ENCODE data around the gene METTL2B. TPM values are rescaled to one million over a fixed set of nuclear protein-coding genes. Genes with fewer than 3 reads are reported as not detected.
"Not testable (repeated sequence)": the region's sequence is repeated elsewhere in the genome, so short reads cannot be mapped to it uniquely, and the experiment has no call there.

The METTL2B gene
- total and polyA plus RNA-seq, 2 of the 8 experiments (the other 6 are each of a cell fraction or from before 2014, with no cell fraction given) = 14.6 to 43.5 TPM

- CTCF ChIA-PET (ENCODE audit: partially characterized antibody) = interaction anchor here (0.6 kb wide), 1 partner anchor 738 kb away, joined by 3 read pairs; no protein-coding TSS in a partner anchor
- not testable (repeated sequence) for H3K27ac ChIP-seq (ENCODE audit: low read depth, low read length)
Measured at GRCh38 chr7:128532956-128533355, 56.4 kb downstream of the METTL2B start.

More at GRCh38 chr7:128532956-128533355, 56.4 kb downstream of the METTL2B start:
- H2AFZ ChIP-seq (ENCODE audit: low read length); H4K91ac ChIP-seq (replicated peaks; ENCODE audit: insufficient read length, low read length); H3K9me3 ChIP-seq (ENCODE audit: insufficient read depth in 2 of 2, low read depth in 1 of 2, low read length in 1 of 2); H3K14ac ChIP-seq (ENCODE audit: insufficient read length); H3K56ac ChIP-seq (replicated peaks; ENCODE audit: insufficient read length, low read depth, low read length); H3K4me1 ChIP-seq (replicated peaks in 1 of 4; ENCODE audit: control insufficient read depth in 3 of 4, insufficient read depth in 4 of 4, low read length in 3 of 4); H2BK120ac ChIP-seq (replicated peaks; ENCODE audit: low read depth, low read length); H4K20me1 ChIP-seq (replicated peaks in 1 of 2; ENCODE audit: control insufficient read depth in 1 of 2, insufficient read depth in 2 of 2, low read length in 2 of 2); H2BK12ac ChIP-seq (ENCODE audit: low read depth, low read length); DNase-seq (ENCODE audit: low read depth in 1 of 2, low spot score in 2 of 2); H3K9ac ChIP-seq (replicated peaks in 1 of 4; ENCODE audit: extremely low read depth in 1 of 4, low read depth in 3 of 4, low read length in 3 of 4); H3K27me3 ChIP-seq (replicated peaks in 1 of 4; ENCODE audit: control insufficient read depth in 3 of 4, extremely low read depth in 1 of 4, insufficient read depth in 3 of 4, low read length in 3 of 4); H3K79me1 ChIP-seq (ENCODE audit: low read depth, low read length); H3K18ac ChIP-seq (ENCODE audit: extremely low read depth, low read length); H3K4ac ChIP-seq (replicated peaks; ENCODE audit: insufficient read length, low read depth, low read length); H3K23ac ChIP-seq (ENCODE audit: insufficient read length); H3K36me3 ChIP-seq (ENCODE audit: control insufficient read depth in 2 of 4, insufficient read depth in 4 of 4, low read length in 3 of 4); FAIRE-seq; H2BK5ac ChIP-seq (ENCODE audit: low read depth, low read length); H4K8ac ChIP-seq (ENCODE audit: extremely low read depth, insufficient read depth, low read length); H2BK20ac ChIP-seq (ENCODE audit: low read length); H2BK15ac ChIP-seq (ENCODE audit: low read length); H4K5ac ChIP-seq (ENCODE audit: insufficient read length, low read depth, low read length); H3K23me2 ChIP-seq (ENCODE audit: low read depth, low read length); H2AK5ac ChIP-seq (ENCODE audit: low read depth, low read length): not testable (repeated sequence)
- H3K79me2 ChIP-seq (ENCODE audit: control insufficient read depth in 1 of 2, insufficient read depth in 2 of 2, low read length in 2 of 2) = peaks cover 0 to 33% of the 10 kb centered on the region in 2 experiments; a peak in 3 of 4 replicates
- WGBS, 2 experiments (ENCODE audit: extremely low coverage in 1 of 2, insufficient coverage in 1 of 2, insufficient read length in 1 of 2, insufficient replicate concordance in 2 of 2, low coverage in 1 of 2, low lambda C conversion rate in 2 of 2, missing lambda C conversion rate in 1 of 2) = 96% methylated on average over 1 of the region's 1 CpG; no CpG with 5 or more reads in 1 of the 2 experiments
- POLR2A ChIA-PET (ENCODE audit: partially characterized antibody) = interaction anchor here (0.6 to 1.0 kb wide), 2 partner anchors 8 to 96 kb away, joined by 3 read pairs; no protein-coding TSS in a partner anchor
- peak overlapping the region; percentile 46 to 49 for H3K4me2 ChIP-seq (ENCODE audit: insufficient read depth in 1 of 2, low read depth in 2 of 2, low read length in 2 of 2)
- H3K4me3 ChIP-seq (ENCODE audit: extremely low read depth in 1 of 4, insufficient read depth in 2 of 4, low read depth in 3 of 4, low read length in 4 of 4) = peak overlapping the region; percentile 9 to 88 (median 34); a peak in 5 of 8 replicates
